Gastroesophageal sphincter (tissue), 4 donors: ENCODE results near the gene HPGD. TPM values are rescaled to one million over a fixed set of nuclear protein-coding genes. Genes with fewer than 3 reads are reported as not detected.
A peak's percentile ranks its signal among the peaks of the same experiment; 100 is the strongest.

Experiments used
- ATAC-seq: fragments of 150-250 bp; one replicate; pipeline ENCODE4 v1.9.1; 2016; ENCODE audit warnings: mild to moderate bottlenecking, moderate library complexity
- H3K27ac ChIP-seq, 4 donors: fragments of 200-600 bp; sonication (generic) in 3 of 4; 1 replicate in 3 of 4; 2 replicates in 1 of 4; pipeline ENCODE4 v1.5.1; 2016 to 2019
- H3K27me3 ChIP-seq: fragments of 200-600 bp; sonication (generic); one replicate; pipeline ENCODE4 v1.5.1; 2019
- H3K36me3 ChIP-seq, 2 donors: fragments of 200-600 bp; sonication (generic); one replicate each; pipeline ENCODE4 v1.5.1; 2019; ENCODE audit warnings: control low read depth in 1 of 2
- H3K4me1 ChIP-seq, 3 donors: fragments of 200-600 bp; sonication (generic); 1 replicate in 2 of 3; 2 replicates in 1 of 3; pipeline ENCODE4 v1.5.1; 2016 to 2019; ENCODE audit warnings: control low read depth in 2 of 3
- H3K4me3 ChIP-seq, 2 donors: fragments of 200-600 bp; sonication (generic); one replicate each; pipeline ENCODE4 v1.5.1; 2019; ENCODE audit warnings: mild to moderate bottlenecking in 1 of 2, moderate library complexity in 1 of 2
- H3K9me3 ChIP-seq, 3 donors: fragments of 200-600 bp; sonication (generic); one replicate each; pipeline ENCODE4 v1.5.1; 2017 to 2019; ENCODE audit warnings: control low read depth in 2 of 3
- EP300 ChIP-seq: sonication (generic); formaldehyde crosslinking; IDR thresholded peaks from one replicate; pipeline ENCODE4 v1.6.1; 2017; ENCODE audit warnings: antibody characterized with exemption, mild to moderate bottlenecking
- POLR2A ChIP-seq, 2 donors: fragments of 450-650 bp; IDR thresholded peaks; one replicate each; pipeline ENCODE4 v1.6.1; 2017; ENCODE audit warnings: antibody characterized with exemption in 2 of 2, mild to moderate bottlenecking in 2 of 2, moderate library complexity in 1 of 2
- POLR2AphosphoS5 ChIP-seq: sonication (generic); formaldehyde crosslinking; IDR thresholded peaks from one replicate; pipeline ENCODE4 v1.6.1; 2017; ENCODE audit warnings: antibody characterized with exemption
- WGBS, 2 donors: methylation state at CpG; one replicate each; pipeline ENCODE4 v1.1.5; 2018; ENCODE audit warnings: low coverage in 1 of 2; 5-methylcytosine and 5-hydroxymethylcytosine counted together
- total RNA-seq, 4 donors: library from RNA; depleted of rRNA; stranded (reverse); fragments of >200 nt; gene quantifications; one replicate each; pipeline ENCODE4 v1.1.0, GENCODE V29; 2016
- TF ChIP-seq, protein P1 (sequence below), 4 experiments: fragments of 200-600 bp in 2 of 4; fragments of 450-650 bp in 2 of 4; sonication (generic) in 1 of 4; IDR thresholded peaks; one replicate each; pipeline ENCODE4 v1.5.1; 2017 to 2019; ENCODE audit warnings: antibody characterized with exemption in 4 of 4, mild to moderate bottlenecking in 2 of 4, moderate library complexity in 2 of 4

The HPGD gene
- total RNA-seq, 4 donors from 2014 or later: 22.6 to 178 (median 40.8) TPM

DNA sequence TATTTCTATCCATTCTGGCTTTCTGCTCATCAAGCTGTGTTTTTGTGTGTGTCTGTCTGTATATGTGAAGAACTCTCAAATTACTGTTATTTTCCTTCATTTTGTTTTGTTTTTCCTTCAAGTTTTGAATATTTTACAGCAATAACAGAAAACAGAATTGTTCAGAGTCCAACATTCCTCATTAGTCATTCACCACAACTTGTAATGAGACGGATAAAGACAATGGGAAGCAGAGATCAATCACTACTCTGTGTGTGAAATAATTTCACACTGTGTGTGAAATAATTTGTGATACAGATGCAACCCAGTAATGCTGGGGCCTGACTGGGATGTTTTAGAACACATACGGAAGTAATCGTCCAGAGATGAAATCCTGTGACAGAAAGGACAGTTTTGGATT lies 55.2 kb downstream of the HPGD start:
- no peak for ATAC-seq
- Histone ChIP-seq H3K36me3 (no peaks in the 10 kb centered on the region), H3K27me3 (no peaks in the 10 kb centered on the region), H3K4me1 (no peaks in the 10 kb centered on the region), H3K9me3 (peaks cover 0 to 9% (median 0%) of the 10 kb centered on the region in 3 donors), H3K27ac (no peak overlapping the region), H3K4me3 (no peak overlapping the region)
- no peak for TF ChIP-seq POLR2AphosphoS5
- no peak for TF ChIP-seq POLR2A (IDR thresholded peaks at IDR 0.05)
- no peak for TF ChIP-seq EP300
- TF ChIP-seq, protein P1, sequence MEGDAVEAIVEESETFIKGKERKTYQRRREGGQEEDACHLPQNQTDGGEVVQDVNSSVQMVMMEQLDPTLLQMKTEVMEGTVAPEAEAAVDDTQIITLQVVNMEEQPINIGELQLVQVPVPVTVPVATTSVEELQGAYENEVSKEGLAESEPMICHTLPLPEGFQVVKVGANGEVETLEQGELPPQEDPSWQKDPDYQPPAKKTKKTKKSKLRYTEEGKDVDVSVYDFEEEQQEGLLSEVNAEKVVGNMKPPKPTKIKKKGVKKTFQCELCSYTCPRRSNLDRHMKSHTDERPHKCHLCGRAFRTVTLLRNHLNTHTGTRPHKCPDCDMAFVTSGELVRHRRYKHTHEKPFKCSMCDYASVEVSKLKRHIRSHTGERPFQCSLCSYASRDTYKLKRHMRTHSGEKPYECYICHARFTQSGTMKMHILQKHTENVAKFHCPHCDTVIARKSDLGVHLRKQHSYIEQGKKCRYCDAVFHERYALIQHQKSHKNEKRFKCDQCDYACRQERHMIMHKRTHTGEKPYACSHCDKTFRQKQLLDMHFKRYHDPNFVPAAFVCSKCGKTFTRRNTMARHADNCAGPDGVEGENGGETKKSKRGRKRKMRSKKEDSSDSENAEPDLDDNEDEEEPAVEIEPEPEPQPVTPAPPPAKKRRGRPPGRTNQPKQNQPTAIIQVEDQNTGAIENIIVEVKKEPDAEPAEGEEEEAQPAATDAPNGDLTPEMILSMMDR (IDR thresholded peaks at IDR 0.05): no peak
- 33 to 79% methylated on average over 1 to 3 of the region's 3 CpGs for WGBS, 2 donors

DNA sequence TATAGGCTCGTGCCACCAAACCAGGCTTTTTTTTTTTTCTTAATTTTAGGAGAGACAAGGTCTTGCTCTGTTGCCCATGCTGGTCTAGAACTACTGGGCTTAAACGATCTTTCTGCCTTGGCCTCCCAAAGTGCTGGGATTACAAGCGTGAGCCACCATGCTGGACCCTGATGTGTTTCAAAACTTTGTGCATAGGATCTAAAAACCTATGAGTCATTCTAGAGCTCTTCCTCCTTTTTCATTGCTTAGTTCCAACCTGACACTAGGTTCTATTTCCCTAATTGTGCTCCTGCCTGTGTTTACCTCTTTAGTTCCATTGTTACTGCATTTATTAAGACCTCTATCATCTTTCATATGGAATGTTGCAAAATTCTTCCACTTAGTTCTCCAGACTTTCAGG lies 57.3 kb downstream of the HPGD start:
- Histone ChIP-seq H3K4me1 (peaks cover 0 to 15% (median 3%) of the 10 kb centered on the region in 3 donors), H3K4me3 (no peak overlapping the region), H3K36me3 (no peaks in the 10 kb centered on the region), H3K27me3 (no peaks in the 10 kb centered on the region), H3K9me3 (peaks cover 0 to 9% (median 0%) of the 10 kb centered on the region in 3 donors), H3K27ac (no peak overlapping the region)
- no peak for TF ChIP-seq EP300
- no peak for TF ChIP-seq POLR2AphosphoS5
- TF ChIP-seq, protein P1 (IDR thresholded peaks at IDR 0.05): no peak
- TF ChIP-seq POLR2A (IDR thresholded peaks at IDR 0.05): no peak
- no peak for ATAC-seq
- WGBS, 2 donors: 80 to 100% methylated on average over 1 to 3 of the region's 3 CpGs

DNA sequence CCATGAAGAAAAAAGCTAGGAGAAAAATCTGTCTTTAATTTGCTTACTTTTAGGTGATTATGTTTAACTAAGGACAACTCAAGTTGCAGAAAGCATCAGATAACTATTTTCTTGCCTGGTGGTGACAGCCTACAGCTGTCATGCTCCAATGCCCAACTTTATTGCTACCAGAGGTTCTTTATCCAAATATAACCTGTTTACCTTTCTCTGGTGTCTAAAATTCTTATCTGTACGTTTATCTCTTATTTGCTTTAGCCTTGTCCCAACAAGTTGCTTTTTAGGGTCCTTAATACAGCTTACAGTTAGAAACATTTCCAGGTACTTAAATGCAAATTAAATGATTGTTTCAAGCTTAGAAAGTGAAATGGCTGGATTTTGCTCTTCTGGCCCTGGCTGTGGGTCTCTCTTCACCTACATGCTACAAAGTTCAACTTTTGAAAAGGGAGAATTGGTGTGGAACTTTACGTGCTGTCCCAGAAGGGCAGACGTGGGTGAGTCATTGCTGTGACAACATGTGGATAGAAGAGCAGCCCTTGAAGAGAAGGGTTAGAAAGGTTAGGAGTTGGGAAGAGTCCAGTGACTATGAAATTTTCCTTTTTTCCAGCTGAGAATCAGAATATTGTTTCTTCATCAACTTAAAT lies 60.7 kb downstream of the HPGD start:
- TF ChIP-seq, protein P1 (IDR thresholded peaks at IDR 0.05): no peak
- TF ChIP-seq POLR2A (IDR thresholded peaks at IDR 0.05) (no peak), POLR2AphosphoS5 (no peak), EP300 (no peak)
- no peak for ATAC-seq

DNA sequence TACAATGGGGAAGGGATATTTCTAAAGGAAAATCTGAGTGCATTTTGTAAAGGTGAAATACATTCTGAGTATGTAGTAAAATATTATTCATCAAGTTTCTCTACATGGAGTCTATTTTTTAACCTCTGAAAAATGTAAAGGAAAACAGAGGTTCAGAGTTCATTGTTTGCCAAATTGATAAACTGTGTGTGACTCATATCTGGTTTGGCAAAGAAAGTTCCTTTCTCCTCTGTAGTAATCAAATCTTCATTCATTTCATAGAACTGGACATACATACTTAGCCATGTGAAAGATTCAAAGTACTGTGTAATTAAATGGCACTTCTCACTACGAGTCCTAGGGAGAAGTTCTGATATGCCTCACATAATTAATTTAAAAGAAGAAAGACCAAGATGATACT lies 61.6 kb downstream of the HPGD start:
- peaks cover 0 to 9% (median 0%) of the 10 kb centered on the region in 3 donors for H3K9me3 ChIP-seq
- 23 to 30% methylated on average over 1 of the region's 1 CpG for WGBS, 2 donors
- no peaks in the 10 kb centered on the region for H3K36me3 ChIP-seq
- no peak overlapping the region for H3K4me3 ChIP-seq
- no peak for TF ChIP-seq POLR2AphosphoS5
- no peak for TF ChIP-seq POLR2A (IDR thresholded peaks at IDR 0.05)
- TF ChIP-seq EP300: no peak
- no peak for ATAC-seq
- no peaks in the 10 kb centered on the region for H3K27me3 ChIP-seq
- peaks cover 0 to 47% (median 13%) of the 10 kb centered on the region in 3 donors for H3K4me1 ChIP-seq
- H3K27ac ChIP-seq: peak overlapping the region in 2 of 4 donors; percentile 6 to 13

More for the DNA sequence above, 60.7 kb downstream of the HPGD start:
- WGBS, 2 donors: 26 to 75% methylated on average over 1 to 3 of the region's 3 CpGs
- no peaks in the 10 kb centered on the region for H3K36me3 ChIP-seq
- H3K27ac ChIP-seq: peak overlapping the region in 2 of 4 donors; percentile 21 to 33
- H3K4me1 ChIP-seq: peaks cover 0 to 38% (median 11%) of the 10 kb centered on the region in 3 donors
- peaks cover 0 to 9% (median 0%) of the 10 kb centered on the region in 3 donors for H3K9me3 ChIP-seq
- no peak overlapping the region for H3K4me3 ChIP-seq
- no peaks in the 10 kb centered on the region for H3K27me3 ChIP-seq

DNA sequence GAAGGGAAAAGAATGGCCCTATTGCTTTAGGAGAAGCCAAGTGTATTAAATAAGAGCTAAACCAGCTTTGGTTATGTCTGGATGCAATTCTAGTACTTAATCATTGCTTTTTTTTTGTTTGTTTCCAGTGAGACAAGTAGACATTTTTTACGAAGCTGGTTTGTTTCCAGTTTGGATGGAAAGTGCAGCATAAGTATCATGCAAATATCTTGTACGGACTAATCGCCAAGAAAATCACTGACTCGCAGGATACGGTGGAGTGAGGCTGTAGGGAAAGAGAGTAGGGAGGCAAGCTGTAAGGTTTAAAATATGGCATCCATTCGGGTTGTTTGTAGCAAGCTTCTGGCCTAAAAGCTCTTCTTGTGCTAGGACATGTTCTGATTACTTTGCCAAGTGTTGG lies 64.8 kb downstream of the HPGD start:
- ATAC-seq: peak; percentile 69
- H3K9me3 ChIP-seq: peaks cover 0 to under 1% (median 0%) of the 10 kb centered on the region in 3 donors
- no peaks in the 10 kb centered on the region for H3K27me3 ChIP-seq
- WGBS, 2 donors: 3 to 8% methylated on average over 6 of the region's 6 CpGs
- TF ChIP-seq, protein P1 (IDR thresholded peaks at IDR 0.05): no peak
- peak; percentile 75 for TF ChIP-seq POLR2AphosphoS5
- no peak for TF ChIP-seq POLR2A (IDR thresholded peaks at IDR 0.05)
- H3K27ac ChIP-seq: peak overlapping the region; percentile 48 to 77 (median 72)
- no peak overlapping the region for H3K4me3 ChIP-seq
- H3K36me3 ChIP-seq: no peaks in the 10 kb centered on the region
- H3K4me1 ChIP-seq: peaks cover 0 to 68% (median 15%) of the 10 kb centered on the region in 3 donors
